ENCODE results near the gene CABP7. TPM values are rescaled to one million over a fixed set of nuclear protein-coding genes. Genes with fewer than 3 reads are reported as not detected.

Gene CABP7
- total and polyA plus RNA-seq, 8 donors: 0.12 to 0.35 TPM; not detected in 6

- intact Hi-C loops (cut with DNase I; ENCODE audit: low total_unique reads): no loop called here
- DNase-seq: no peak
Observed at GRCh38 chr22:29713156-29713727, 6.6 kb upstream of the CABP7 start.

GRCh38 chr22:29715240-29715639, 4.6 kb upstream of the CABP7 start:
- no peak overlapping the region for H3K4me3 ChIP-seq
- H3K9me3 ChIP-seq: no peaks in the 10 kb centered on the region
- H3K4me1 ChIP-seq: peaks cover under 1 to 15% (median 7%) of the 10 kb centered on the region in 4 donors
- TF ChIP-seq POLR2AphosphoS5 (IDR thresholded peaks at IDR 0.05): no peak
- TF ChIP-seq CTCF (IDR thresholded peaks at IDR 0.05): no peak
- no peak for TF ChIP-seq POLR2A (IDR thresholded peaks at IDR 0.05)
- no peak for TF ChIP-seq EP300 (IDR thresholded peaks at IDR 0.05)
- peaks cover 6 to 99% (median 38%) of the 10 kb centered on the region in 3 donors for H3K27me3 ChIP-seq
- DNase-seq: no peak
- intact Hi-C loops (cut with DNase I; ENCODE audit: low total_unique reads): no loop called here
- no peak overlapping the region for H3K27ac ChIP-seq
- H3K36me3 ChIP-seq: no peaks in the 10 kb centered on the region
- 57 to 75% (median 68%) methylated on average over 4 to 13 of the region's 13 CpGs for WGBS, 5 donors

More at GRCh38 chr22:29713156-29713727, 6.6 kb upstream of the CABP7 start:
- Histone ChIP-seq H3K27ac (no peak overlapping the region), H3K27me3 (peaks cover 0 to 98% (median 24%) of the 10 kb centered on the region in 3 donors), H3K4me3 (no peak overlapping the region), H3K36me3 (no peaks in the 10 kb centered on the region), H3K4me1 (peaks cover 0 to 8% (median 0%) of the 10 kb centered on the region in 4 donors), H3K9me3 (no peaks in the 10 kb centered on the region)
- TF ChIP-seq POLR2AphosphoS5 (IDR thresholded peaks at IDR 0.05): no peak
- no peak for TF ChIP-seq CTCF (IDR thresholded peaks at IDR 0.05)
- TF ChIP-seq EP300 (IDR thresholded peaks at IDR 0.05): no peak
- no peak for TF ChIP-seq POLR2A (IDR thresholded peaks at IDR 0.05)
- 52 to 67% (median 56%) methylated on average over 8 of the region's 8 CpGs for WGBS, 5 donors

- no peak overlapping the region for H3K4me3 ChIP-seq
- TF ChIP-seq POLR2AphosphoS5 (IDR thresholded peaks at IDR 0.05) (no peak), EP300 (IDR thresholded peaks at IDR 0.05) (no peak), POLR2A (IDR thresholded peaks at IDR 0.05) (no peak), CTCF (IDR thresholded peaks at IDR 0.05) (no peak)
- WGBS, 5 donors: 62 to 82% (median 70%) methylated on average over 5 of the region's 5 CpGs
- intact Hi-C loops (cut with DNase I; ENCODE audit: low total_unique reads): no loop called here
- H3K4me1 ChIP-seq: peaks cover 6 to 20% (median 12%) of the 10 kb centered on the region in 4 donors
- no peak for DNase-seq
- H3K27me3 ChIP-seq: peaks cover 11 to 99% (median 39%) of the 10 kb centered on the region in 3 donors
- no peaks in the 10 kb centered on the region for H3K9me3 ChIP-seq
- no peak overlapping the region for H3K27ac ChIP-seq
- no peaks in the 10 kb centered on the region for H3K36me3 ChIP-seq
Observed at GRCh38 chr22:29715705-29716104, 4.1 kb upstream of the CABP7 start.

- H3K36me3 ChIP-seq: no peaks in the 10 kb centered on the region
- intact Hi-C loops (cut with DNase I; ENCODE audit: low total_unique reads): no loop called here
- peak; percentile 57 to 94 for DNase-seq
Observed at GRCh38 chr22:29716814-29717545, 2.8 kb upstream of the CABP7 start.

More at GRCh38 chr22:29716814-29717545, 2.8 kb upstream of the CABP7 start:
- Histone ChIP-seq H3K9me3 (no peaks in the 10 kb centered on the region), H3K27ac (no peak overlapping the region), H3K4me1 (peaks cover 9 to 18% (median 16%) of the 10 kb centered on the region in 4 donors), H3K4me3 (no peak overlapping the region), H3K27me3 (peaks cover 16 to 99% (median 49%) of the 10 kb centered on the region in 3 donors)
- TF ChIP-seq CTCF (IDR thresholded peaks at IDR 0.05) (no peak), POLR2A (IDR thresholded peaks at IDR 0.05) (no peak), POLR2AphosphoS5 (IDR thresholded peaks at IDR 0.05) (no peak), EP300 (IDR thresholded peaks at IDR 0.05) (no peak)
- 65 to 69% (median 66%) methylated on average over 15 to 16 of the region's 16 CpGs for WGBS, 5 donors
